Panc1 (cell line): ENCODE measurements around the gene DNAH3. TPM values are rescaled to one million over a fixed set of nuclear protein-coding genes. Genes with fewer than 3 reads are reported as not detected.
A peak's percentile ranks its signal among the peaks of the same experiment; 100 is the strongest.

ENCODE experiments used
- ATAC-seq: fragments of 200-7000 bp; cut with Tn5 transposase; 2 replicates; pipeline ENCODE4 v1.9.1; 2020; ENCODE audit warnings: mild to moderate bottlenecking, moderate library complexity
- BruUV-seq: library from RNA; stranded (reverse); fragments of 400-500 nt; replicated peaks from 2 replicates; lab custom pipeline; 2021; lab: Mats Ljungman, UMichigan
- CTCF ChIA-PET: fragments of 300-600 bp; sonication (Branson Sonifier 250); formaldehyde crosslinking; loops from one replicate; lab custom pipeline; 2022; ENCODE audit warnings: antibody characterized with exemption; lab: Charles Lee
- POLR2A ChIA-PET: fragments of 300-600 bp; sonication (Branson Sonifier 250); formaldehyde crosslinking; loops from one replicate; lab custom pipeline; 2022; ENCODE audit warnings: antibody characterized with exemption; lab: Charles Lee
- DNase-seq: peaks from one replicate; pipeline ENCODE4 v3.0.0-alpha.2; 2010; ENCODE audit warnings: low read depth, low spot score
- H3K27ac ChIP-seq: 2 replicates; pipeline ENCODE4 v1.5.1; 2011; ENCODE audit warnings: mild to moderate bottlenecking, low read length, inconsistent platforms
- H3K27me3 ChIP-seq: fragments of 200-500 bp; sonication (Bioruptor generic); 2 replicates; pipeline ENCODE4 v1.6.0; 2014; ENCODE audit warnings: low read length, inconsistent platforms; ENCODE audit not compliant: control insufficient read depth, insufficient read depth
- H3K36me3 ChIP-seq: fragments of 200-500 bp; sonication (Bioruptor generic); 2 replicates; pipeline ENCODE4 v1.5.1; 2014; ENCODE audit warnings: inconsistent platforms, mild to moderate bottlenecking, low read length, moderate library complexity; ENCODE audit not compliant: control insufficient read depth, insufficient read depth
- H3K4me1 ChIP-seq: 2 replicates; pipeline ENCODE4 v1.5.1; 2011; ENCODE audit warnings: inconsistent platforms, mild to moderate bottlenecking, low read length, moderate library complexity; ENCODE audit not compliant: control insufficient read depth, insufficient read depth
- H3K4me3 ChIP-seq, 2 experiments: 2 replicates each; pipeline ENCODE4 v1.5.1; 2011 to 2012; ENCODE audit warnings: low read depth in 2 of 2, low read length in 2 of 2, mild to moderate bottlenecking in 2 of 2, inconsistent platforms in 1 of 2, moderate library complexity in 1 of 2
- H3K9me3 ChIP-seq: fragments of 200-500 bp; sonication (Bioruptor generic); 2 replicates; pipeline ENCODE4 v1.5.1; 2014; ENCODE audit warnings: low read depth, mild to moderate bottlenecking, inconsistent platforms, low read length, moderate library complexity; ENCODE audit not compliant: control insufficient read depth, insufficient read depth
- CTCF ChIP-seq: fragments of 450-650 bp; IDR thresholded peaks from 2 replicates; pipeline ENCODE4 v1.5.1; 2017; ENCODE audit warnings: mild to moderate bottlenecking
- POLR2AphosphoS5 ChIP-seq: IDR thresholded peaks from 2 replicates; pipeline ENCODE4 v1.6.1; 2012; ENCODE audit warnings: mild to moderate bottlenecking, low read depth, low read length, moderate library complexity
- REST ChIP-seq, 2 experiments: IDR thresholded peaks; 2 replicates each; pipeline ENCODE4 v1.6.1; 2011 to 2012; ENCODE audit warnings: low read depth in 2 of 2, control low read depth in 1 of 2, low read length in 1 of 2, mild to moderate bottlenecking in 1 of 2, moderate library complexity in 1 of 2; ENCODE audit not compliant: insufficient read depth in 1 of 2
- SIN3A ChIP-seq: IDR thresholded peaks from 2 replicates; pipeline ENCODE4 v1.6.1; 2012; ENCODE audit warnings: low read depth, mild to moderate bottlenecking, low read length, moderate library complexity, borderline replicate concordance; ENCODE audit not compliant: insufficient read depth
- TCF7L2 ChIP-seq: IDR thresholded peaks from 2 replicates; pipeline ENCODE4 v1.6.1; 2011; ENCODE audit warnings: mild to moderate bottlenecking, low read depth, low read length, inconsistent platforms
- in situ Hi-C: cut with HindIII; loops from 2 replicates; pipeline ENCODE4 v1.10.0; 2016; ENCODE audit warnings: low sequenced_read_pairs, low pct_unique_long_range_greater_than_20kb
- intact Hi-C: fragments of 100-400 bp; cut with micrococcal nuclease; formaldehyde crosslinking; loops from one replicate; pipeline ENCODE4 v1.10.0; 2022; ENCODE audit not compliant: unreplicated experiment
- total RNA-seq: library from RNA; stranded (reverse); gene quantifications from one replicate; pipeline ENCODE4 v1.2.1, GENCODE V29; 2021; ENCODE audit not compliant: unreplicated experiment

The DNAH3 gene
- total RNA-seq, 1 experiment from 2014 or later, result 0.62 TPM

- Histone ChIP-seq H3K9me3 (no peaks in the 10 kb centered on the region), H3K36me3 (no peaks in the 10 kb centered on the region), H3K4me3 (no peak overlapping the region), H3K4me1 (no peaks in the 10 kb centered on the region), H3K27me3 (no peaks in the 10 kb centered on the region), H3K27ac (no peak overlapping the region)
- intact Hi-C loops, result no loop called here
- POLR2A ChIA-PET, result no interaction called here
- no peak for ATAC-seq
- no peak for TF ChIP-seq REST (IDR thresholded peaks at IDR 0.05; ENCODE audit: insufficient read depth in 1 of 2, low read depth in 2 of 2, low read length in 1 of 2)
- no peak for TF ChIP-seq POLR2AphosphoS5
- no peak for TF ChIP-seq TCF7L2
- no peak for TF ChIP-seq SIN3A
- no peak for TF ChIP-seq CTCF
- CTCF ChIA-PET, result no interaction called here
- no TSS peak for BruUV-seq
- in situ Hi-C loops, result no loop called here
- peak; percentile 10 for DNase-seq
Observed at GRCh38 chr16:20944861-20945574, 205.6 kb downstream of the DNAH3 start.

GRCh38 chr16:20942256-20942655 lies 208.4 kb downstream of the DNAH3 start:
- CTCF ChIA-PET, result no interaction called here

GRCh38 chr16:20941636-20941926 lies 209.1 kb downstream of the DNAH3 start:
- in situ Hi-C loops (no loop called here), intact Hi-C loops (no loop called here)
- no peak for ATAC-seq

More at GRCh38 chr16:20942256-20942655, 208.4 kb downstream of the DNAH3 start:
- Histone ChIP-seq H3K36me3 (no peaks in the 10 kb centered on the region), H3K9me3 (no peaks in the 10 kb centered on the region), H3K4me3 (no peak overlapping the region), H3K27me3 (no peaks in the 10 kb centered on the region), H3K27ac (no peak overlapping the region), H3K4me1 (no peaks in the 10 kb centered on the region)
- BruUV-seq, result no TSS peak
- no peak for DNase-seq
- POLR2A ChIA-PET, result interaction anchor here (0.7 kb wide), 1 partner anchor 13 kb away, joined by 12 read pairs; no protein-coding TSS in a partner anchor
- no peak; the same call in 1 of the 2 replicates for ATAC-seq
- in situ Hi-C loops (no loop called here), intact Hi-C loops (no loop called here)
- TF ChIP-seq SIN3A, result no peak

More at GRCh38 chr16:20941636-20941926, 209.1 kb downstream of the DNAH3 start:
- Histone ChIP-seq H3K4me1 (no peaks in the 10 kb centered on the region), H3K4me3 (no peak overlapping the region), H3K27me3 (no peaks in the 10 kb centered on the region), H3K36me3 (no peaks in the 10 kb centered on the region), H3K9me3 (no peaks in the 10 kb centered on the region), H3K27ac (no peak overlapping the region)
- TF ChIP-seq CTCF (no peak), POLR2AphosphoS5 (no peak), REST (IDR thresholded peaks at IDR 0.05; ENCODE audit: insufficient read depth in 1 of 2, low read depth in 2 of 2, low read length in 1 of 2) (no peak), TCF7L2 (no peak), SIN3A (no peak)
- ChIA-PET CTCF (no interaction called here), POLR2A (no interaction called here)
- DNase-seq, result no peak
- no TSS peak for BruUV-seq
